HepG2 (cell line): ENCODE data around the gene TAAR9. TPM values are rescaled to one million over a fixed set of nuclear protein-coding genes. Genes with fewer than 3 reads are reported as not detected.
A peak's percentile ranks its signal among the peaks of the same experiment; 100 is the strongest.

Source experiments
- ATAC-seq: fragments of 200-7000 bp; cut with Tn5 transposase; 3 replicates; pipeline ENCODE4 v1.9.1; 2020; ENCODE audit warnings: mild to moderate bottlenecking, moderate library complexity
- BruUV-seq: library from RNA; stranded (reverse); fragments of 400-500 nt; replicated peaks from 2 replicates; lab custom pipeline; 2021; lab: Mats Ljungman, UMichigan
- CTCF ChIA-PET: fragments of 300-600 bp; formaldehyde crosslinking; extraction: SDS; loops from one replicate; lab custom pipeline; 2021; ENCODE audit warnings: low total read pairs, inconsistent platforms, low intra/inter-chr PET ratio; lab: Yijun Ruan, JAX
- POLR2A ChIA-PET: fragments of 350-600 bp; sonication (Branson Sonifier 250); formaldehyde crosslinking; loops from one replicate; lab custom pipeline; 2020; ENCODE audit warnings: antibody characterized with exemption, inconsistent platforms; lab: Yijun Ruan, JAX
- DNase-seq: peaks from one replicate; pipeline ENCODE4 v3.0.0-alpha.2; 2015; ENCODE audit warnings: low spot score
- FAIRE-seq: peaks from 3 replicates; lab custom pipeline; 2011; peaks lifted over from hg19 to GRCh38; lab: Jason Lieb, UNC
- H2AFZ ChIP-seq: one replicate; pipeline ENCODE4 v1.6.1; 2011; ENCODE audit warnings: low read length, inconsistent platforms
- H3K27ac ChIP-seq: fragments of 300-600 bp; 3 replicates; pipeline ENCODE4 v1.8.0; 2011; ENCODE audit warnings: mixed run types, mild to moderate bottlenecking, mixed read lengths, low read length, inconsistent platforms; ENCODE audit not compliant: insufficient read depth; ENCODE audit errors: extremely low read length
- H3K27me3 ChIP-seq, 2 experiments: fragments of 200-600 bp in 1 of 2; 2 replicates in 1 of 2; 3 replicates in 1 of 2; pipeline versions ENCODE4 v1.6.0 to v1.8.0; 2011; ENCODE audit warnings: low read length in 2 of 2, mild to moderate bottlenecking in 2 of 2, moderate library complexity in 2 of 2, inconsistent platforms in 1 of 2; ENCODE audit not compliant: insufficient read depth in 2 of 2, control insufficient read depth in 1 of 2
- H3K36me3 ChIP-seq, 2 experiments: fragments of 200-600 bp in 1 of 2; replicated peaks in 1 of 2; 2 replicates in 1 of 2; 3 replicates in 1 of 2; pipeline versions ENCODE4 v1.5.1 to v1.8.0; 2011; ENCODE audit warnings: low read length in 2 of 2, inconsistent platforms in 1 of 2; ENCODE audit not compliant: insufficient read depth in 2 of 2, control insufficient read depth in 1 of 2
- H3K4me1 ChIP-seq: 2 replicates; pipeline ENCODE4 v1.5.1; 2012; ENCODE audit warnings: low read length, inconsistent platforms; ENCODE audit not compliant: insufficient read depth
- H3K4me2 ChIP-seq: 2 replicates; pipeline ENCODE4 v1.6.0; 2011; ENCODE audit warnings: low read depth, low read length, inconsistent platforms
- H3K4me3 ChIP-seq, 3 experiments: fragments of 200-600 bp in 1 of 3; sonication (generic), shearing (Covaris generic) in 1 of 3; replicated peaks in 1 of 3; 2 replicates each; pipeline ENCODE4 v1.5.1; 2011 to 2016; ENCODE audit warnings: low read length in 3 of 3, inconsistent platforms in 2 of 3, low read depth in 2 of 3, mild to moderate bottlenecking in 2 of 3, control low read depth in 1 of 3, mixed read lengths in 1 of 3; ENCODE audit not compliant: insufficient read depth in 1 of 3
- H3K79me2 ChIP-seq: one replicate; pipeline ENCODE4 v1.6.1; 2011; ENCODE audit warnings: low read length, inconsistent platforms; ENCODE audit not compliant: insufficient read depth
- H3K9ac ChIP-seq: 2 replicates; pipeline ENCODE4 v1.6.0; 2011; ENCODE audit warnings: mild to moderate bottlenecking, low read depth, low read length, inconsistent platforms; ENCODE audit not compliant: insufficient read depth
- H3K9me3 ChIP-seq: 2 replicates; pipeline ENCODE4 v1.5.1; 2012; ENCODE audit warnings: mild to moderate bottlenecking, low read length
- H4K20me1 ChIP-seq: 2 replicates; pipeline ENCODE4 v1.6.0; 2011; ENCODE audit warnings: inconsistent platforms, mild to moderate bottlenecking, low read length, moderate library complexity; ENCODE audit not compliant: insufficient read depth
- HOMEZ ChIP-seq: IDR thresholded peaks from 2 replicates; pipeline ENCODE4 v1.6.1; 2016; ENCODE audit warnings: low read depth
- SAP130 ChIP-seq: IDR thresholded peaks from 2 replicates; pipeline ENCODE4 v1.6.1; 2016; ENCODE audit warnings: low read depth
- TFAP4 ChIP-seq: sonication (generic); IDR thresholded peaks from 2 replicates; pipeline ENCODE4 v1.6.1; 2016; ENCODE audit warnings: low read depth, borderline replicate concordance
- ZFYVE20 ChIP-seq: sonication (generic); formaldehyde crosslinking; IDR thresholded peaks from 2 replicates; pipeline ENCODE4 v1.8.0; 2023; ENCODE audit warnings: low read depth, mild to moderate bottlenecking, moderate library complexity, missing genetic modification reagents, borderline replicate concordance
- ZNF652 ChIP-seq: IDR thresholded peaks from 2 replicates; pipeline ENCODE4 v1.6.1; 2016; ENCODE audit warnings: low read depth, borderline replicate concordance
- ZNF761 ChIP-seq: sonication (generic); formaldehyde crosslinking; conservative IDR thresholded peaks from 2 replicates; pipeline ENCODE4 v1.4.0; 2020; ENCODE audit warnings: mild to moderate bottlenecking, missing genetic modification reagents
- WGBS: methylation state at CpG from one replicate; pipeline ENCODE4 v1.1.6; 2017; ENCODE audit warnings: low lambda C conversion rate; 5-methylcytosine and 5-hydroxymethylcytosine counted together
- in situ Hi-C: cut with HindIII; loops from 2 replicates; pipeline ENCODE4 v1.10.0; 2017; ENCODE audit warnings: low pct_unique_long_range_greater_than_20kb; ENCODE audit not compliant: extremely low pct_ligation_motif_present
- intact Hi-C: fragments of 100-400 bp; cut with micrococcal nuclease; formaldehyde crosslinking; loops from one replicate; pipeline ENCODE4 v1.10.0; 2022; ENCODE audit not compliant: unreplicated experiment
- polyA plus RNA-seq, 8 experiments: library from polyadenylated mRNA; depleted of rRNA in 3 of 8; stranded (reverse) in 7 of 8; unstranded in 1 of 8; fragments of >200 nt; fragmentation: Illumina TruSeq in 4 of 8; extraction: Trizol in 4 of 8; gene quantifications; 2 replicates each; pipeline versions ENCODE4 v1.2.1 to v1.2.3, GENCODE V29; 2011 to 2016; ENCODE audit warnings: low read depth in 4 of 8, missing spikeins in 1 of 8, mixed read lengths in 1 of 8; ENCODE audit not compliant: insufficient read depth in 1 of 8
- total RNA-seq, 5 experiments: library from RNA; depleted of rRNA; stranded (reverse); fragments of >200 nt; fragmentation: Illumina TruSeq; extraction: Trizol; gene quantifications; 2 replicates each; pipeline ENCODE4 v1.2.3, GENCODE V29; 2016; ENCODE audit warnings: low read depth in 1 of 5

Gene TAAR9
- total and polyA plus RNA-seq, 2 of the 13 experiments (the other 11 are each of a cell fraction or from before 2014, with no cell fraction given), result 0.07 TPM; not detected in 1

GRCh38 chr6:132499757-132500156 lies 38.3 kb upstream of the TAAR9 start:
- Histone ChIP-seq H3K4me2 (no peak overlapping the region), H2AFZ (no peak overlapping the region), H3K27ac (no peak overlapping the region), H3K27me3 (no peaks in the 10 kb centered on the region), H4K20me1 (peaks cover 4% of the 10 kb centered on the region; the same call in 1 of the 2 replicates), H3K9me3 (no peaks in the 10 kb centered on the region), H3K4me3 (no peak overlapping the region), H3K9ac (no peak overlapping the region), H3K4me1 (peaks cover 6% of the 10 kb centered on the region; the same call in 1 of the 2 replicates), H3K79me2 (peaks cover 4% of the 10 kb centered on the region), H3K36me3 (peaks cover 8 to 46% of the 10 kb centered on the region in 2 experiments)
- intact Hi-C loops, result no loop called here
- in situ Hi-C loops, result no loop called here
- ATAC-seq, result no peak
- no TSS peak for BruUV-seq
- WGBS, result 71% methylated on average over 4 of the region's 4 CpGs
- TF ChIP-seq ZNF652 (CRISPR knock-in tag), result peak; percentile 41; the same call in 1 of the 2 replicates
- TF ChIP-seq ZFYVE20 (CRISPR knock-in tag), result no peak
- DNase-seq, result no peak
- no peak for FAIRE-seq
- ChIA-PET POLR2A (no interaction called here), CTCF (no interaction called here)

GRCh38 chr6:132504757-132505156 lies 33.3 kb upstream of the TAAR9 start:
- no peak for ATAC-seq
- TF ChIP-seq TFAP4 (0 out of 2 replicates have a peak, but pooled peaks have one; percentile 25), ZNF761 (no peak), SAP130 (CRISPR knock-in tag) (peak; percentile 22; the same call in 1 of the 2 replicates), HOMEZ (CRISPR knock-in tag) (peak; percentile 60; the same call in 1 of the 2 replicates)
- TF ChIP-seq, all 625 proteins: peak for 3
- Histone ChIP-seq H3K27me3 (no peaks in the 10 kb centered on the region), H3K4me3 (no peak overlapping the region), H3K27ac (no peak overlapping the region), H3K9ac (no peak overlapping the region), H3K4me1 (peaks cover 5% of the 10 kb centered on the region; the same call in 1 of the 2 replicates), H4K20me1 (peaks cover 11% of the 10 kb centered on the region), H3K36me3 (peaks cover 2 to 31% of the 10 kb centered on the region in 2 experiments; a peak in 4 of 5 replicates), H2AFZ (no peak overlapping the region), H3K9me3 (no peaks in the 10 kb centered on the region), H3K4me2 (no peak overlapping the region), H3K79me2 (peaks cover 39% of the 10 kb centered on the region)
- BruUV-seq, result no TSS peak
- DNase-seq, result no peak
- 91% methylated on average over 5 of the region's 5 CpGs for WGBS
- ChIA-PET POLR2A (no interaction called here), CTCF (no interaction called here)
- intact Hi-C loops (no loop called here), in situ Hi-C loops (no loop called here)
- no peak for FAIRE-seq
